HG02642 (cell line): ENCODE measurements around the gene CHTF8.

Experiments
- ATAC-seq: cut with Tn5 transposase; IDR thresholded peaks from one replicate; pipeline ENCODE4 v1.9.1; 2021; ENCODE audit warnings: mild to moderate bottlenecking; ENCODE audit not compliant: unreplicated experiment, poor library complexity

CHTF8 gene

DNA sequence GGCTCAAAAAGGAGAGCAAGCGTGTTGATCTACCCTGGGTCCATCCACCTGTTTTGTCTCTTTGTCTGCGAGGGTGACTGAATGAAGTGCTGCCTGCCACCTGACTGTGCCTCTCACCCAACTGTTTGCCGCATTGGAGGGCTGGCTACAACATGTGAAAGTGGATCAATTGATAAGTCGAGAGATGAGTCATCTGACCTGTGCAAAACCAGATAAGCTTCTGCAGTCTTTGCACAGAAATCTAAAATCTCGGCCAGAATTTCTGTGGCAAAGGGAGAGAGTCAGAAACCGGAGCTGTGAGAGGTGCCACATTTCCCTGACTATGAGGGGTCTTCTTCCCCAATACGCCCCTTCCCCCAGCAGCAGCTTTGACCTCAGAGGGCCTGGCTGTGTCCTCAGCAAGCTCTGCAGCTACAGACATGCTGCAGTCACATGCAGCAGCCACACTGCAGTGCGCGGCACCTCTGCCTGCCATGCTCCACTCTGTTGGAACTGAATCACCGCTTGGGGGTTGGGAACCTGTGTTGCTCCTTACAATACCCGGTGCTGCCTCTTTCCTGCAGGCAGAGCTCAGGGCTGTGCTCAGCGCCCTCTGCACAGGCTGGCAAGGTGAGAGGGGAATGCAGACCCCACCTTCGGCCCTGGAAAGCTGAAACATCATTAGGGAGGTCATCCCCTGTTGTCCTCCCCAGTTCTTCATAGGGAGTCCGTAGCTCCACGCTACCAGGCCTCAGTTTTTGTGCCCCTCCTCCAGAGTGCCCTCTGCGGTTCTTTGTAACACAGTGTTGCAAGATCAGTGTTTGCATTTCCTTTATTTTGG is 43.1 kb downstream of the CHTF8 start:
- ATAC-seq, result no peak

GRCh38 chr16:69088684-69089083 is 43.7 kb downstream of the CHTF8 start:
- no peak for ATAC-seq

DNA sequence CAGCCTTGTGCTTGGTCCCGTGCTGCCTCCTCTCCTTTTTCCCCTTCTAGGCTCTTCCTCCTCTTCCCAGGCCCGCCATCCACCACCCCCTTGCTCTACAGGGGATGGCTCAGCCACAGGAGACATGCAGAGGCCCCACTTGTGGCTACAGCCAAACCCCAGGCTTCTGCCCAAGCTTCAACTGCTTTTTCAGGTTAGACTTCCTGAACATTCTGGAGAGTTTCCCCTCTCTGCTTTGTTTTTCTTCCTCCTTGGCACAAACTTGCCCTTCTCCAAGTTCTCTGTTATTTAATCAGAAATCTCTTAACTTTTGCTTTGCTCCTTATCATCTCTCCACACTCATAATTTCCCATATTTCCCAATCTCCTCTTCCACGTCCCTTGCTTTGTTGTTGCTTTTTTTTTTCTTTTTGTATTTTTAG is 45.2 kb downstream of the CHTF8 start:
- ATAC-seq, result no peak

- ATAC-seq, result no peak
Measured at GRCh38 chr16:69085032-69085695, 47.2 kb downstream of the CHTF8 start.

DNA sequence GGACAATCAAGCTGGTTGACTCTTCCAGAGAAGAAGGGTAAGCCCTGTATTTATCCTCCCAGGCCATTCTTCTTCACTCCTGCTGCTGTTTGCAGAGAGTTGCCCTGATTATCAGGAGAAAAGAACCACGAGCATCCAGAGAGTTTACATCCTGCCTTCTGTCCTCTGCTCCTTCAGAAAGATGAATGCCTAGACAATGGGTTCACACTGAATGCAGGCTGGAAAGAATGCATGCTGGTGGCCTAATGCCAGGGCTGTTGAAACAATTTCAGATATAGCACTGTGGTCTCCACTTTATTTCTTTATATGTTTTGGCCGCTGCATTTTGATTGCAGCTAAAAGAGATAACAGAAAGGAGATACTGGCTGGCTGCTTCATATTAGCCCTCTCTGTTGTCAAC is 48.1 kb downstream of the CHTF8 start:
- ATAC-seq, result no peak

- ATAC-seq, result no peak
Measured at GRCh38 chr16:69083306-69083941, 49.0 kb downstream of the CHTF8 start.

DNA sequence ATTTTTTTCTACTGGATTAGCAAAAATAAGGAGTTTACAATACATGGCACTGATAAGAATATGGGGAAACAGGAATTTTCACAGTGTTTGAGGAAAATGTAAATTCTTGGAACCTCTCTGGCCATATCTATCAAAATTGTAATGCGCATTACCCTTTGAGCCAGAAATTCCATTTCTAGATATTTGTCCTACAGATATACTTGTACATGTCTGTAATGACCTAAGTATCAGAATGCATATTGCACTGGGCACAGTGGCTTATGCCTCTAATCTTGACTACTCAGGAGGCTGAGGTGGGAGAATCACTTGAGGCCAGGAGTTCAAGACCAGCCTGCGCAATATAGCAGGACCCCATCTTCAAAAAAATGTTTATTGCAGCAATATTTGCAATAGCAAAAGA is 52.7 kb downstream of the CHTF8 start:
- ATAC-seq, result no peak

- no peak for ATAC-seq
Measured at GRCh38 chr16:69078073-69078472, 54.3 kb downstream of the CHTF8 start.

DNA sequence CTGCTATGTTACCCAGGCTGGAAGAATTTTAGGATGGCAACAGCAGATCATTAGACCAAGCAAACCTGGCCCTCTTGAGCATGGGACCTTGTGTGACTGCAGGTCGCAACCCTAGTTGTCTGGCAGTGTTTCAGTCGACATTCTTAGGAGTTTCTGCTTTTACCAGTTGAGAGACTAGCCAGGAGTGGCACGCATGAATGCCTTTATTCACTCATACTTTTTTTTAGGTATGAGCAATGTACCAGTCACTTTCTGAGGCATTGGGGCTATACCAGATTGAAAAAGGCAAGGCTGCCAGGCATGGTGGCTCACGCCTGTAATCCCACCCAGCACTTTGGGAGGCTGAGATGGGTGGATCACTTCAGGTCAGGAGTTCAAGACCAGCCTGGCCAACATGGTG is 55.1 kb downstream of the CHTF8 start:
- ATAC-seq, result no peak

GRCh38 chr16:69073181-69073702 is 59.1 kb downstream of the CHTF8 start:
- no peak for ATAC-seq

DNA sequence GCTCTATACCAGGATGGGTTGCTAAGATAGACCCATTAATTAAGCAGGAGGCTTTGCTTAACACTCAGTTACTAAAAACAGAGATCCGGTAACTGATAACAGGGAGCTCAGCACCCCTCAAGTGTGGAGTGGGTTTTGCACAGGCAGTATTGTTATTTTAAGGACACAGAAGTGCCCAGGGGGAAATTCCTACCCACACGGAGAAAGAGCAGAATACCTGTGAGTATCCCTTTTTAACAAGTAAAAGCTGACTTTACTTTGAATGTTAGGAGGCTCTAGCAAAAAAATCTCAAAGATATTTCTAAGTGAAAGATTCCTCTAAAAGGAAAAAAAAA is 59.8 kb downstream of the CHTF8 start:
- ATAC-seq, result no peak

DNA sequence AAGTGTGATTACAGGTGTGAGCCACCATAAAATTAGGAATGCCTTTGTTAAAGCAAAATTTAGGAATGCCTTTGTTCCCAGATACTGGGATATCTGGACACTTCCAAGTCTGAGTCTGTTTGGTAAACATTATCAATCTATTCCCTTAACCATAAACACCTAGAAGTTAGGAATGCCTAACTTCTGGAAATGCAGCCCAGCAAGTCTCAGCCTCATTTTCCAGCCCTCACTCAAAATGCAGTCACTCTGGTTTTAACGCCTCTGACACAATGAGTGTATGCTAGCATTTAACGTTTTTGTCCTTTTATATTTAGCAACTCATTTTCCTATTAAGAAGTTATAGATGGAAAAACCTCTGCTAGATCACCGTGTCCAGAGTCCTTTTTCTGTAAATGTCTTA is 61.4 kb downstream of the CHTF8 start:
- no peak for ATAC-seq

DNA sequence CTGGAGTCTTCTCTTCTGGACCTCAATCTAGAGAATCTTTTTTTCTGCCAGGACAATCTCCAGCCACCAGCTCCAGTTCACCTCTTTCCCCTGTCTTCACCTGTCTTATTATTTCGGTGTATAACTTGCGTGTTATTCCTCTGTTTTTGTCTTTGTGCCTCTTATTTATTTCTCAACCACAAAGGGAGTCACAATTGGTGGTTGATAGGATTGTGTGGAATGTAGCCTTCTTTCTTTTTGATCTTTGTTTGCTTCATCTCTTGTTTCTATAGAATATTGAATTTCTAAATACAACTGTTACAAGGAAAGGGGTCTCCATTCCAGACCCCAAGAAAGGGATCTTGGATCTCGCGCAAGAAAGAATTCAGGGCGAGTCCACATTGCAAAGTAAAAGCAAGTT is 62.9 kb downstream of the CHTF8 start:
- ATAC-seq, result no peak
